ENCODE results near the gene PARP15.

PARP15 gene

GRCh38 chr3:122621112-122621511 is 43.7 kb downstream of the PARP15 start:
- TF ChIP-seq, protein P1, sequence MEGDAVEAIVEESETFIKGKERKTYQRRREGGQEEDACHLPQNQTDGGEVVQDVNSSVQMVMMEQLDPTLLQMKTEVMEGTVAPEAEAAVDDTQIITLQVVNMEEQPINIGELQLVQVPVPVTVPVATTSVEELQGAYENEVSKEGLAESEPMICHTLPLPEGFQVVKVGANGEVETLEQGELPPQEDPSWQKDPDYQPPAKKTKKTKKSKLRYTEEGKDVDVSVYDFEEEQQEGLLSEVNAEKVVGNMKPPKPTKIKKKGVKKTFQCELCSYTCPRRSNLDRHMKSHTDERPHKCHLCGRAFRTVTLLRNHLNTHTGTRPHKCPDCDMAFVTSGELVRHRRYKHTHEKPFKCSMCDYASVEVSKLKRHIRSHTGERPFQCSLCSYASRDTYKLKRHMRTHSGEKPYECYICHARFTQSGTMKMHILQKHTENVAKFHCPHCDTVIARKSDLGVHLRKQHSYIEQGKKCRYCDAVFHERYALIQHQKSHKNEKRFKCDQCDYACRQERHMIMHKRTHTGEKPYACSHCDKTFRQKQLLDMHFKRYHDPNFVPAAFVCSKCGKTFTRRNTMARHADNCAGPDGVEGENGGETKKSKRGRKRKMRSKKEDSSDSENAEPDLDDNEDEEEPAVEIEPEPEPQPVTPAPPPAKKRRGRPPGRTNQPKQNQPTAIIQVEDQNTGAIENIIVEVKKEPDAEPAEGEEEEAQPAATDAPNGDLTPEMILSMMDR (IDR thresholded peaks at IDR 0.05) = no peak

GRCh38 chr3:122623031-122623829 is 45.8 kb downstream of the PARP15 start:
- TF ChIP-seq, protein P1 (IDR thresholded peaks at IDR 0.05) = no peak

GRCh38 chr3:122626515-122627180 is 49.2 kb downstream of the PARP15 start:
- TF ChIP-seq, protein P1 (IDR thresholded peaks at IDR 0.05) = no peak

- TF ChIP-seq, protein P1 (IDR thresholded peaks at IDR 0.05) = no peak
Measured at GRCh38 chr3:122627301-122627700, 49.9 kb downstream of the PARP15 start.

GRCh38 chr3:122628567-122628966 is 51.1 kb downstream of the PARP15 start:
- TF ChIP-seq, protein P1 (IDR thresholded peaks at IDR 0.05) = no peak

GRCh38 chr3:122629763-122630162 is 52.3 kb downstream of the PARP15 start:
- TF ChIP-seq, protein P1 (IDR thresholded peaks at IDR 0.05) = no peak

DNA sequence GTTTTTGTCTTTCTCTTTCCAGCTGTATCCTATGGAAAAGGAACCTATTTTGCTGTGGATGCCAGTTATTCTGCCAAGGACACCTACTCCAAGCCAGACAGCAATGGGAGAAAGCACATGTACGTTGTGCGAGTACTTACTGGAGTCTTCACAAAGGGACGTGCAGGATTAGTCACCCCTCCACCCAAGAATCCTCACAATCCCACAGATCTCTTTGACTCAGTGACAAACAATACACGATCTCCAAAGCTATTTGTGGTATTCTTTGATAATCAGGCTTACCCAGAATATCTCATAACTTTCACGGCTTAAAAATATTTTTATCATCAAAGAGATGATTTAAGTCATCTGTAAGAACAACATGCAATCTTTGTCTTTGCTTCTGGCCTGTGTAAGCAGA is 58.3 kb downstream of the PARP15 start:
- TF ChIP-seq, protein P1 (IDR thresholded peaks at IDR 0.05) = no peak
